Measurements from ENCODE around the gene SPATA32. TPM values are rescaled to one million over a fixed set of nuclear protein-coding genes. Genes with fewer than 3 reads are reported as not detected.

SPATA32 gene
- total and polyA plus RNA-seq, 3 experiments from 2014 or later, result 0.15 to 0.33 TPM; not detected in 1

- Histone ChIP-seq H3K27ac (ENCODE audit: low read depth, low read length) (no peak overlapping the region), H3K36me3 (ENCODE audit: insufficient read depth, low read length) (peaks cover 58% of the 10 kb centered on the region), H3K9me3 (ENCODE audit: low read length) (no peaks in the 10 kb centered on the region), H3K27me3 (ENCODE audit: insufficient read depth, low read length, poor library complexity, severe bottlenecking) (no peaks in the 10 kb centered on the region), H3K4me1 (ENCODE audit: insufficient read depth, low read length) (peaks cover 35% of the 10 kb centered on the region), H3K4me3 (ENCODE audit: low read length) (no peak overlapping the region)
- POLR2A ChIA-PET, result interaction anchor here (0.8 to 10.2 kb wide), 2 partner anchors 20 to 72 kb away, joined by 3 to 189 read pairs; partner anchors contain the start of genes FMNL1 and MAP3K14
- DNase-seq, result no peak
- H3K4me3 Mint-ChIP-seq, result peak overlapping the region in 1 of 7 donors; percentile 24
- no peaks in the 10 kb centered on the region for H3K27me3 Mint-ChIP-seq
- H3K9me3 Mint-ChIP-seq, result no peaks in the 10 kb centered on the region
- H3K4me1 Mint-ChIP-seq, result peaks cover 28 to 61% (median 29%) of the 10 kb centered on the region in 3 donors
- CTCF ChIA-PET, result interaction anchor here (0.9 to 5.6 kb wide), 5 partner anchors 10 to 109 kb away, joined by 3 to 74 read pairs (median 5); partner anchors contain the start of genes ACBD4, FMNL1 and HEXIM2
- H3K27ac Mint-ChIP-seq, result peak overlapping the region in 7 of 8 donors; percentile 29 to 100 (median 74)
- H3K36me3 Mint-ChIP-seq, result peaks cover 4 to 81% (median 4%) of the 10 kb centered on the region in 3 donors
Measured at GRCh38 chr17:45244725-45245656, 16.9 kb downstream of the SPATA32 start.

DNA sequence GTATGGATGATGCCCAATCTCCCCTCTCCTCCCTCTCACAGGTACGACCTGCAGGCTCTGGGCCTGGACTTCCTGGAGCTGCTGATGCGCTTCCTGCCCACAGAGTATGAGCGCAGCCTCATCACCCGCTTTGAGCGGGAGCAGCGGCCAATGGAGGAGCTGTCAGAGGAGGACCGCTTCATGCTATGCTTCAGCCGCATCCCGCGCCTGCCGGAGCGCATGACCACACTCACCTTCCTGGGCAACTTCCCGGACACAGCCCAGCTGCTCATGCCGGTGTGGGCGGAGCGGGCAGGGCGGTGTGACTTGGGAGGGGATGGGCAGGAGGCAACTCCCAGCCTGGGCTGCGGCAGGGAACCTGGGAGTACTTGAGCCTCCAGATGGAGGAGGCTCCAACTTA lies 18.1 kb downstream of the SPATA32 start:
- peaks cover 9 to 87% (median 10%) of the 10 kb centered on the region in 3 donors for H3K36me3 Mint-ChIP-seq
- H3K4me3 ChIP-seq (ENCODE audit: low read length), result no peak overlapping the region
- DNase-seq, result no peak
- H3K27me3 ChIP-seq (ENCODE audit: insufficient read depth, low read length, poor library complexity, severe bottlenecking), result no peaks in the 10 kb centered on the region
- CTCF ChIA-PET, result interaction anchor here (5.6 kb wide), 1 partner anchor 15 kb away, joined by 74 read pairs; no protein-coding TSS in a partner anchor
- H3K9me3 ChIP-seq (ENCODE audit: low read length), result no peaks in the 10 kb centered on the region
- H3K4me1 Mint-ChIP-seq, result peaks cover 24 to 55% (median 30%) of the 10 kb centered on the region in 3 donors
- no peak overlapping the region for H3K27ac ChIP-seq (ENCODE audit: low read depth, low read length)
- H3K27ac Mint-ChIP-seq, result peak overlapping the region in 3 of 8 donors; percentile 67 to 81 (median 75)
- H3K9me3 Mint-ChIP-seq, result no peaks in the 10 kb centered on the region
- H3K4me1 ChIP-seq (ENCODE audit: insufficient read depth, low read length), result peaks cover 23% of the 10 kb centered on the region
- no peaks in the 10 kb centered on the region for H3K27me3 Mint-ChIP-seq
- no peak overlapping the region for H3K4me3 Mint-ChIP-seq
- POLR2A ChIA-PET, result interaction anchor here (0.9 to 10.2 kb wide), 2 partner anchors 19 to 39 kb away, joined by 3 to 189 read pairs; partner anchors contain the start of gene FMNL1
- peaks cover 65% of the 10 kb centered on the region for H3K36me3 ChIP-seq (ENCODE audit: insufficient read depth, low read length)

- H3K4me3 Mint-ChIP-seq, result peak overlapping the region in 1 of 7 donors; percentile 66
- no peaks in the 10 kb centered on the region for H3K9me3 Mint-ChIP-seq
- H3K4me1 Mint-ChIP-seq, result peaks cover 26 to 50% (median 29%) of the 10 kb centered on the region in 3 donors
- peak overlapping the region in 3 of 8 donors; percentile 52 to 75 (median 61) for H3K27ac Mint-ChIP-seq
- ChIA-PET CTCF (interaction anchor here (1.2 to 1.9 kb wide), 3 partner anchors 10 to 107 kb away, joined by 4 to 8 read pairs (median 5); partner anchors contain the start of gene ACBD4), POLR2A (interaction anchor here (1.1 to 10.2 kb wide), 2 partner anchors 18 to 75 kb away, joined by 4 to 189 read pairs; partner anchors contain the start of genes FMNL1 and MAP3K14)
- Histone ChIP-seq H3K9me3 (ENCODE audit: low read length) (no peaks in the 10 kb centered on the region), H3K36me3 (ENCODE audit: insufficient read depth, low read length) (peaks cover 82% of the 10 kb centered on the region), H3K4me3 (ENCODE audit: low read length) (no peak overlapping the region), H3K4me1 (ENCODE audit: insufficient read depth, low read length) (peaks cover 13% of the 10 kb centered on the region), H3K27ac (ENCODE audit: low read depth, low read length) (no peak overlapping the region), H3K27me3 (ENCODE audit: insufficient read depth, low read length, poor library complexity, severe bottlenecking) (no peaks in the 10 kb centered on the region)
- H3K27me3 Mint-ChIP-seq, result no peaks in the 10 kb centered on the region
- H3K36me3 Mint-ChIP-seq, result peaks cover 13 to 92% (median 20%) of the 10 kb centered on the region in 3 donors
- no peak for DNase-seq
Measured at GRCh38 chr17:45242029-45242414, 19.9 kb downstream of the SPATA32 start.

DNA sequence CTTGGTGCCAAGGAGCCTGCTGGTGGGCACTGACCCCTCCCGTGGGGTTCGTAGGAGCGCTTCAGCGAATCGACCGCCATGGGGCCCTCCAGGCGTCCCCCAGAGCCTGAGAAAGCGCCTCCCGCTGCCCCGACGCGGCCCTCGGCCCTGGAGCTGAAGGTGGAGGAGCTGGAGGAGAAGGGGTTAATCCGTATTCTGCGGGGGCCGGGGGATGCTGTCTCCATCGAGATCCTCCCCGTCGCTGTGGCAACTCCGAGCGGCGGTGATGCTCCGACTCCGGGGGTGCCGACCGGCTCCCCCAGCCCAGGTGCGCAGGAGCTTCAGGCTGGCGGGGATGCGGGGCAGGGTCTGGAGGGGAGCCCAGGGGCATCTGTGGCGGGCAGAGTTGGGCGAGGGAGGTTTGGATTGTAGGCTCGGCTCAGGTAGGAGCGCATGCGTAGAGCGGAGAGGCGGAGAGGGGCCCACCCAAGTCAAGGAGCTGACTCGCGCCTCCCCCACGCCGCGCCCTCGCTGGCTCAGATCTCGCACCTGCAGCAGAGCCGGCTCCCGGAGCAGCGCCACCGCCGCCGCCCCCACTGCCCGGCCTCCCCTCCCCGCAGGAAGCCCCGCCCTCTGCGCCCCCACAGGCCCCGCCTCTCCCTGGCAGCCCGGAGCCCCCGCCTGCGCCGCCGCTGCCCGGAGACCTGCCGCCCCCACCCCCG lies 20.4 kb downstream of the SPATA32 start:
- no peaks in the 10 kb centered on the region for H3K27me3 Mint-ChIP-seq
- ChIA-PET POLR2A (interaction anchor here (10.2 kb wide), 1 partner anchor 17 kb away, joined by 189 read pairs; the partner anchor contains the start of gene FMNL1), CTCF (interaction anchor here (1.4 to 1.9 kb wide), 2 partner anchors 23 to 106 kb away, joined by 5 to 8 read pairs; partner anchors contain the start of gene ACBD4)
- H3K36me3 Mint-ChIP-seq, result peaks cover 11 to 90% (median 20%) of the 10 kb centered on the region in 3 donors
- H3K9me3 ChIP-seq (ENCODE audit: low read length), result no peaks in the 10 kb centered on the region
- peaks cover 82% of the 10 kb centered on the region for H3K36me3 ChIP-seq (ENCODE audit: insufficient read depth, low read length)
- no peak for DNase-seq
- no peaks in the 10 kb centered on the region for H3K9me3 Mint-ChIP-seq
- H3K27me3 ChIP-seq (ENCODE audit: insufficient read depth, low read length, poor library complexity, severe bottlenecking), result no peaks in the 10 kb centered on the region
- H3K4me3 ChIP-seq (ENCODE audit: low read length), result no peak overlapping the region
- no peak overlapping the region for H3K4me3 Mint-ChIP-seq
- H3K4me1 ChIP-seq (ENCODE audit: insufficient read depth, low read length), result peaks cover 8% of the 10 kb centered on the region
- no peak overlapping the region for H3K27ac ChIP-seq (ENCODE audit: low read depth, low read length)
- H3K27ac Mint-ChIP-seq, result no peak overlapping the region
- H3K4me1 Mint-ChIP-seq, result peaks cover 22 to 44% (median 24%) of the 10 kb centered on the region in 3 donors

- Histone ChIP-seq H3K36me3 (ENCODE audit: insufficient read depth, low read length) (peaks cover 82% of the 10 kb centered on the region), H3K9me3 (ENCODE audit: low read length) (no peaks in the 10 kb centered on the region), H3K4me3 (ENCODE audit: low read length) (no peak overlapping the region), H3K27ac (ENCODE audit: low read depth, low read length) (no peak overlapping the region), H3K27me3 (ENCODE audit: insufficient read depth, low read length, poor library complexity, severe bottlenecking) (no peaks in the 10 kb centered on the region), H3K4me1 (ENCODE audit: insufficient read depth, low read length) (peaks cover 6% of the 10 kb centered on the region)
- POLR2A ChIA-PET, result interaction anchor here (10.2 kb wide), 1 partner anchor 16 kb away, joined by 189 read pairs; the partner anchor contains the start of gene FMNL1
- peaks cover 11 to 90% (median 19%) of the 10 kb centered on the region in 3 donors for H3K36me3 Mint-ChIP-seq
- CTCF ChIA-PET, result interaction anchor here (1.4 to 1.9 kb wide), 3 partner anchors 18 to 106 kb away, joined by 3 to 8 read pairs (median 5); partner anchors contain the start of gene ACBD4
- H3K4me1 Mint-ChIP-seq, result peaks cover 16 to 39% (median 19%) of the 10 kb centered on the region in 3 donors
- H3K9me3 Mint-ChIP-seq, result no peaks in the 10 kb centered on the region
- no peak for DNase-seq
- H3K27me3 Mint-ChIP-seq, result no peaks in the 10 kb centered on the region
- peak overlapping the region in 1 of 8 donors; percentile 33 for H3K27ac Mint-ChIP-seq
- no peak overlapping the region for H3K4me3 Mint-ChIP-seq
Measured at GRCh38 chr17:45240905-45241327, 21.0 kb downstream of the SPATA32 start.

- peak overlapping the region; percentile 47 to 96 (median 89) for H3K27ac Mint-ChIP-seq
- Histone ChIP-seq H3K4me3 (ENCODE audit: low read length) (no peak overlapping the region), H3K9me3 (ENCODE audit: low read length) (no peaks in the 10 kb centered on the region), H3K27ac (ENCODE audit: low read depth, low read length) (no peak overlapping the region), H3K4me1 (ENCODE audit: insufficient read depth, low read length) (peaks cover 18% of the 10 kb centered on the region), H3K27me3 (ENCODE audit: insufficient read depth, low read length, poor library complexity, severe bottlenecking) (no peaks in the 10 kb centered on the region), H3K36me3 (ENCODE audit: insufficient read depth, low read length) (peaks cover 59% of the 10 kb centered on the region)
- no peaks in the 10 kb centered on the region for H3K9me3 Mint-ChIP-seq
- no peaks in the 10 kb centered on the region for H3K27me3 Mint-ChIP-seq
- ChIA-PET POLR2A (no interaction called here), CTCF (interaction anchor here (1.4 to 13.0 kb wide), 2 partner anchors 18 to 147 kb away, joined by 4 to 409 read pairs; partner anchors contain the start of gene FMNL1)
- H3K4me1 Mint-ChIP-seq, result peaks cover 37 to 48% (median 39%) of the 10 kb centered on the region in 3 donors
- peaks cover 11 to 89% (median 20%) of the 10 kb centered on the region in 3 donors for H3K36me3 Mint-ChIP-seq
- DNase-seq, result no peak
- H3K4me3 Mint-ChIP-seq, result no peak overlapping the region
Measured at GRCh38 chr17:45238155-45238774, 23.6 kb downstream of the SPATA32 start.

DNA sequence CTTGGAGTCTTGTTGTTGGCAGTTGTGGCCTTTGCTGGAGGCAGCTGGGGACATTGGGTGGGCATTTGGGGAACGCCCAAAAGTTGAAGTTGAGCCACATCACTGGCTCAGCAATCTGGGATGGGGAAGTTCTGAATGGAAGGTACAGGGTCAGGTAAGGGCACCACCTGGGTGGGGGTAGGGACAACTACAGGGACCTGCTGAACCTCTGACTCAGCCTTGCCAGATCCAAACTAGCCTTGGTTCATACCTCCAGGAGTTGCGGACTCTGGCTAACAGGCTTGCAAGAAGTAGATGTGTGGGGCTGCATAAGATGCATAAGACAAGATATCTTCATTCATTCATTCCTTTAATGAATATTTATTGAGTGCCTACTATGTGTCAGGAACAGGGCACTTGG lies 24.2 kb downstream of the SPATA32 start:
- no peak overlapping the region for H3K4me3 ChIP-seq (ENCODE audit: low read length)
- Mint-ChIP-seq H3K4me1 (peaks cover 40 to 50% (median 44%) of the 10 kb centered on the region in 3 donors), H3K9me3 (no peaks in the 10 kb centered on the region), H3K27ac (peak overlapping the region; percentile 62 to 96 (median 89)), H3K27me3 (no peaks in the 10 kb centered on the region), H3K36me3 (peaks cover 11 to 89% (median 22%) of the 10 kb centered on the region in 3 donors), H3K4me3 (no peak overlapping the region)
- peaks cover 18% of the 10 kb centered on the region for H3K4me1 ChIP-seq (ENCODE audit: insufficient read depth, low read length)
- H3K36me3 ChIP-seq (ENCODE audit: insufficient read depth, low read length), result peaks cover 53% of the 10 kb centered on the region
- DNase-seq, result no peak
- H3K27me3 ChIP-seq (ENCODE audit: insufficient read depth, low read length, poor library complexity, severe bottlenecking), result no peaks in the 10 kb centered on the region
- no peak overlapping the region for H3K27ac ChIP-seq (ENCODE audit: low read depth, low read length)
- CTCF ChIA-PET, result interaction anchor here (1.4 to 13.0 kb wide), 2 partner anchors 17 to 148 kb away, joined by 4 to 409 read pairs; partner anchors contain the start of gene FMNL1
- POLR2A ChIA-PET, result no interaction called here
- no peaks in the 10 kb centered on the region for H3K9me3 ChIP-seq (ENCODE audit: low read length)

Data from CD8-positive, alpha-beta memory T cell (primary cell).